K562 (cell line): Measurements from ENCODE around the gene BEST2.

ENCODE experiments used
- BRF2 ChIP-seq: IDR thresholded peaks from 3 replicates; pipeline ENCODE4 v1.6.1; 2011; ENCODE audit warnings: borderline replicate concordance, mild to moderate bottlenecking; ENCODE audit not compliant: insufficient read length, insufficient read depth
- POLR2AphosphoS5 ChIP-seq: IDR thresholded peaks from 2 replicates; pipeline ENCODE4 v1.6.1; 2011; ENCODE audit warnings: mild to moderate bottlenecking, low read depth, low read length, moderate library complexity; ENCODE audit not compliant: control insufficient read depth, insufficient read depth
- REST ChIP-seq, 2 experiments: fragments of 450-650 bp; formaldehyde crosslinking in 1 of 2; IDR thresholded peaks; 2 replicates each; pipeline versions ENCODE4 v1.4.0 to v1.6.1; 2014 to 2020; ENCODE audit warnings: mild to moderate bottlenecking in 2 of 2, borderline replicate concordance in 1 of 2, low read depth in 1 of 2

GRCh38 chr19:12773571-12773970 lies 22.0 kb downstream of the BEST2 start:
- 0 out of 2 replicates have a peak, but pooled peaks have one; percentile 9 for TF ChIP-seq REST (IDR thresholded peaks at IDR 0.05; ENCODE audit: borderline replicate concordance)
- no peak for TF ChIP-seq REST (CRISPR knock-in tag; IDR thresholded peaks at IDR 0.05; ENCODE audit: low read depth)
- no peak for TF ChIP-seq BRF2
- no peak for TF ChIP-seq POLR2AphosphoS5
